ENCODE measurements around the gene STAP1.
"Not testable (repeated sequence)": the region's sequence is repeated elsewhere in the genome, so short reads cannot be mapped to it uniquely, and the experiment has no call there.

STAP1 gene

GRCh38 chr4:67615119-67615518 is 56.6 kb downstream of the STAP1 start:
- no peak overlapping the region for H3K4me3 ChIP-seq (ENCODE audit: low read depth, low read length)

DNA sequence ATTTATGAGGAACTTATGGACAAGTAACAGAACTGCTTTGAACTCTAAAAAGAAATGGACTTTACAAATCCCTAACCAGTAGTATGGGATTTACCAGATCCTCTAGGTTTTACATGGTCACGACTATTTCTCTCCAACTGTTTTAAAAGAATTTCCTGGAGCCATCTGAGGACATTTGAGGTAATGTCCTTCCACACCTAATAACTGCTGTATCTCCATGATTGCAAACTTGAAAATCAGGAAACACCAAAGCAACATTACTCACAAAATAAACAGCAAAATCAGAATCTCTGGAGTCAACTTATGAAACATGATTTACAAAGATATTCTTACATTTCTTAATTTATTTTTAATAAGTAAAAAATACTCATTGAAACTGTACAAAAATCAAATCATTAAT is 58.0 kb downstream of the STAP1 start:
- H3K4me3 ChIP-seq (ENCODE audit: low read depth, low read length), result no peak overlapping the region

GRCh38 chr4:67624939-67625338 is 66.4 kb downstream of the STAP1 start:
- H3K4me3 ChIP-seq (ENCODE audit: low read depth, low read length), result no peak overlapping the region

DNA sequence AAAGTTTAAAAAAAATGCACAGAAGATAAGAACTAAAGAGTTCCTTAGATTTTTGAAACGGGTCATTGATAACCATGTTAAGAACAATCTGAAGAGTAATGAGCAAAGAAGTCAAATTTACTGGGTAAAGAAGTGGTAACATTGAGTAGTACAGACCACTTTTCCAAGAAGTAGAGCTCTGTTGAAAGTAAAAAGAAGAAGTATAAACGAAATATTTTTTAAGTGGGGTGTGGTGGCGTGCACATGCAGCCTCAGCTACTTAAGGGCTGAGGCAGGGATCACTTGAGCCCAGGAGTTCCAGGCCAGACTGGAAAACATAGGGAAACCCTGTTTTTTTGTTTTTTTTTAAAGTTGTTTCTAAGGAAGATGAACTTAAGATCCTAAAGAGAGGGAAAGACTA is 74.0 kb downstream of the STAP1 start:
- no peak overlapping the region for H3K4me3 ChIP-seq (ENCODE audit: low read depth, low read length)

DNA sequence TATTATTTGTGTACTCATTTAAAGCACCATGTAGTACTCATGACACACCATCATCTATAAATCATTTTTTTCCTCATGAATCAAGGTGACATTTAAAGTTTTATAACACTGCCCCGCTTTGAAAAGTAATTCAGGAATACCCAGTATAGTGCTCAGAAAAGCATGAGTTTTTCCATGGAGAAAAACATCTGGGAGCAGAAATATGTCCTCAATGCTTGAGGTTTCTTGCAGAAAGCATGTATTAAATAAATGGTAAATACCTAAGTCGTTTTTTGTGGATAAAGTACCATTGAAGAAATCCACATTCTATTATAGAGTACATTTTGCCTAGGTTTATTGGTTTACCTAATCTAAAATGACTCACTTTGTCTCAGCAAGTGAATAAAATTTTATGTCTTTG is 76.2 kb downstream of the STAP1 start:
- no peak overlapping the region for H3K4me3 ChIP-seq (ENCODE audit: low read depth, low read length)

DNA sequence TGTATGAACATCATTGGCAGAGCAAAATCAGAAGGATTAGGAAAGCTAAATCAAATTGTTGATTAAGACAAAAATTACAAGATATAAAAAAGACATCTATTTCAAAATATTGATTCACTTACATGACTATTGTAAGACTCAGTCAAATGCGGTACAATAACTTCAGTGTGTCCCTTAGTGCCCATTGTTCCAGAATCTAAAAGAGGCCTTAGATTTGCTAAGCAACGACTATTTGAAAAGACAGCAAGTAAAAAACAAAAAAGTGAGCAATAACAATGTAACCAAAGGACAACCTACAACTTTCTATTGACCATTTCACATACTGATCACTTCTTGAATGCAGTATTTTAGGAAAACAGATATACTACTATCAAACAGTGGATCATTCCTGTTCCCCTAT is 76.8 kb downstream of the STAP1 start:
- H3K4me3 ChIP-seq (ENCODE audit: low read depth, low read length), result no peak overlapping the region

- H3K4me3 ChIP-seq (ENCODE audit: low read depth, low read length), result not testable (repeated sequence)
Observed at GRCh38 chr4:67636978-67637377, 78.5 kb downstream of the STAP1 start.

DNA sequence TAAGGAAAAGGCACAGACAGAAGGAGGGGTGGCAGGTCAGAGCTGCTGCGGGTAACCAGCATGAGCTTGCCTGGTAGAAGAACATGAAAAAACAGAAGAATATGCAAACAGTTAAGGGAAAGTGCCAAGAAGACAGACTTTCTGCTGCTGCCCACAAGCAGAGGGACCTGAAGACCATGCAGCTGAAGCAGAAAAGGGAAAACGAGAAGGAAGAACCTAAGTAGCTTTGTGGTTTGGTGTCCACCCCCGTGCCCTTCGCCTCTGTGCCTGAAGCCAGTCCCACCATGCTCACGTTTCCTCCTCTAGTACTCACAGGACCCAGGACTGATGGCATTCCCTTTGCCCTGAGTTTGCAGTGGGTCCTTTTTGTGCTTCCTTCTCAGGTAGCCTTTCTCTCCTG is 79.6 kb downstream of the STAP1 start:
- H3K4me3 ChIP-seq (ENCODE audit: low read depth, low read length), result no peak overlapping the region

- H3K4me3 ChIP-seq (ENCODE audit: low read depth, low read length), result no peak overlapping the region
Observed at GRCh38 chr4:67651536-67651935, 93.0 kb downstream of the STAP1 start.
